Stomach (tissue), 9 donors: Measurements from ENCODE around the gene PIWIL4. TPM values are rescaled to one million over a fixed set of nuclear protein-coding genes. Genes with fewer than 3 reads are reported as not detected.
A peak's percentile ranks its signal among the peaks of the same experiment; 100 is the strongest.

Experiments
- DNase-seq, 2 donors: peaks; one replicate each; pipeline versions ENCODE4 v3.0.0 to v3.0.0-alpha.2; 2013 to 2019
- H3K27ac ChIP-seq, 5 donors: fragments of 200-600 bp in 4 of 5; sonication (generic) in 4 of 5; one replicate each; pipeline ENCODE4 v1.5.1; 2013 to 2019; ENCODE audit warnings: mild to moderate bottlenecking in 1 of 5, moderate library complexity in 1 of 5
- H3K27me3 ChIP-seq, 3 donors: fragments of 200-600 bp; sonication (generic); one replicate each; pipeline ENCODE4 v1.5.1; 2017 to 2019; ENCODE audit warnings: mixed run types in 1 of 3
- H3K36me3 ChIP-seq, 4 donors: fragments of 200-600 bp; sonication (generic); 1 replicate in 3 of 4; 2 replicates in 1 of 4; pipeline ENCODE4 v1.5.1; 2016 to 2019
- H3K4me1 ChIP-seq, 4 donors: fragments of 200-600 bp; sonication (generic); one replicate each; pipeline ENCODE4 v1.5.1; 2016 to 2019
- H3K4me3 ChIP-seq, 4 donors: fragments of 200-600 bp; sonication (generic) in 3 of 4; one replicate each; pipeline ENCODE4 v1.5.1; 2016 to 2019; ENCODE audit warnings: mild to moderate bottlenecking in 1 of 4
- H3K9me3 ChIP-seq, 4 donors: fragments of 200-600 bp; sonication (generic); one replicate each; pipeline ENCODE4 v1.5.1; 2016 to 2019
- CTCF ChIP-seq, 7 experiments: fragments of 450-650 bp in 4 of 7; fragments of 200-600 bp in 3 of 7; sonication (generic) in 3 of 7; IDR thresholded peaks; one replicate each; pipeline ENCODE4 v1.5.1; 2016 to 2019; ENCODE audit warnings: antibody characterized with exemption in 7 of 7, control low read depth in 2 of 7, mild to moderate bottlenecking in 1 of 7
- EP300 ChIP-seq: sonication (generic); formaldehyde crosslinking; IDR thresholded peaks from one replicate; pipeline ENCODE4 v1.6.1; 2017; ENCODE audit warnings: antibody characterized with exemption
- POLR2A ChIP-seq, 4 donors: fragments of 450-650 bp; IDR thresholded peaks; one replicate each; pipeline ENCODE4 v1.6.1; 2016; ENCODE audit warnings: antibody characterized with exemption in 4 of 4, control low read depth in 2 of 4, mild to moderate bottlenecking in 1 of 4, moderate library complexity in 1 of 4
- POLR2AphosphoS5 ChIP-seq, 3 donors: sonication (generic); formaldehyde crosslinking; IDR thresholded peaks; one replicate each; pipeline ENCODE4 v1.6.1; 2016; ENCODE audit warnings: antibody characterized with exemption in 3 of 3
- WGBS, 5 donors: extraction: QIAGEN DNeasy Blood & Tissue Kit in 3 of 5; methylation state at CpG; one replicate each; pipeline versions ENCODE4 v1.1.5 to v1.1.7; 2013 to 2018; 5-methylcytosine and 5-hydroxymethylcytosine counted together
- intact Hi-C: fragments of 100-400 bp; cut with DNase I; formaldehyde crosslinking; loops from one replicate; pipeline ENCODE4 v1.15.1; 2023; ENCODE audit warnings: low total_unique reads
- polyA plus RNA-seq, 3 donors: library from polyadenylated mRNA; stranded (reverse); fragments of 200-250 nt; gene quantifications; one replicate each; pipeline ENCODE4 v1.2.3, GENCODE V29; 2013
- total RNA-seq, 5 donors: library from RNA; depleted of rRNA; stranded (reverse); fragments of >200 nt; gene quantifications; one replicate each; pipeline versions ENCODE4 v1.1.0 to v1.2.3, GENCODE V29; 2014 to 2016
- donor health status: healthy with polysubstance abuse.
- donor health status: Bipolar disorder and iron deficiency.
- donor health status: healthy.

Gene PIWIL4
- total and polyA plus RNA-seq, 8 donors: 1.3 to 19.4 (median 4.2) TPM; not detected in 1

- Histone ChIP-seq H3K4me3 (no peak overlapping the region), H3K9me3 (no peaks in the 10 kb centered on the region), H3K27me3 (no peaks in the 10 kb centered on the region), H3K4me1 (no peaks in the 10 kb centered on the region), H3K27ac (peak overlapping the region in 2 of 5 donors; percentile 29 to 38), H3K36me3 (no peaks in the 10 kb centered on the region)
- WGBS, 5 donors: 35 to 43% (median 41%) methylated on average over 3 of the region's 3 CpGs
- intact Hi-C loops: no loop called here
- TF ChIP-seq POLR2AphosphoS5 (IDR thresholded peaks at IDR 0.05): no peak
- TF ChIP-seq EP300: no peak
- no peak for TF ChIP-seq POLR2A (IDR thresholded peaks at IDR 0.05)
- TF ChIP-seq CTCF (IDR thresholded peaks at IDR 0.05): no peak
- peak in 1 of 2 donors; percentile 23 for DNase-seq
Observed at GRCh38 chr11:94647926-94648325, 80.8 kb downstream of the PIWIL4 start.

- H3K4me3 ChIP-seq: no peak overlapping the region
- H3K27ac ChIP-seq: no peak overlapping the region
- H3K27me3 ChIP-seq: no peaks in the 10 kb centered on the region
- WGBS, 5 donors: 76 to 86% (median 83%) methylated on average over 2 of the region's 2 CpGs
- H3K36me3 ChIP-seq: no peaks in the 10 kb centered on the region
- H3K4me1 ChIP-seq: no peaks in the 10 kb centered on the region
- TF ChIP-seq POLR2AphosphoS5 (IDR thresholded peaks at IDR 0.05): no peak
- no peak for TF ChIP-seq CTCF (IDR thresholded peaks at IDR 0.05)
- no peak for TF ChIP-seq POLR2A (IDR thresholded peaks at IDR 0.05)
- no peak for TF ChIP-seq EP300
- intact Hi-C loops: no loop called here
- no peaks in the 10 kb centered on the region for H3K9me3 ChIP-seq
- no peak for DNase-seq
Observed at GRCh38 chr11:94648789-94649188, 81.6 kb downstream of the PIWIL4 start.

DNA sequence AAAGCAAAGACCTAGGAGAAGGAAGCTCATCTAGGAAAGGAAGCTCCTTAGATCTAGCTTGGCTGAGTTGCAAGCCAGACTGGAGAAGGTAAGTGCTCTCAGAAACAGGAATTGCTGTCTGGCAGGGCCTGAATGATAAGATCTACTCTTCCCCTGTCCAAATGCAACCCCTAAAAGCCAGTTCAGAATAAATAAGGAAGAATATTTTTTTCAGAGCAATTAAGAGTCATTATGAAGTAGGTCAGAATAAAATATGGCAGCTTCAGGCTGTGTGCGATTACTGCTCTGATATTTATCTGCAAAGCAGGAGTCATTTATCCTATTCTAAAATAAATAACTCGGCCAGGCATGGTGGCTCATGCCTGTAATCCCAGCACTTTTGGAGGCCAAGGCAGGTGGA, 82.1 kb downstream of the PIWIL4 start:
- H3K9me3 ChIP-seq: no peaks in the 10 kb centered on the region
- intact Hi-C loops: no loop called here
- DNase-seq: no peak
- H3K27ac ChIP-seq: no peak overlapping the region
- TF ChIP-seq POLR2A (IDR thresholded peaks at IDR 0.05) (no peak), CTCF (IDR thresholded peaks at IDR 0.05) (no peak), POLR2AphosphoS5 (IDR thresholded peaks at IDR 0.05) (no peak), EP300 (no peak)
- H3K27me3 ChIP-seq: no peaks in the 10 kb centered on the region
- no peaks in the 10 kb centered on the region for H3K4me1 ChIP-seq
- WGBS, 5 donors: 68 to 83% (median 76%) methylated on average over 2 of the region's 2 CpGs
- no peaks in the 10 kb centered on the region for H3K36me3 ChIP-seq
- no peak overlapping the region for H3K4me3 ChIP-seq

- intact Hi-C loops: no loop called here
- peak overlapping the region in 1 of 5 donors; percentile 20 for H3K27ac ChIP-seq
- H3K4me3 ChIP-seq: no peak overlapping the region
- H3K36me3 ChIP-seq: no peaks in the 10 kb centered on the region
- H3K27me3 ChIP-seq: no peaks in the 10 kb centered on the region
- 75 to 90% (median 89%) methylated on average over 4 of the region's 4 CpGs for WGBS, 5 donors
- no peak for TF ChIP-seq POLR2A (IDR thresholded peaks at IDR 0.05)
- no peak for TF ChIP-seq POLR2AphosphoS5 (IDR thresholded peaks at IDR 0.05)
- no peak for TF ChIP-seq EP300
- no peak for TF ChIP-seq CTCF (IDR thresholded peaks at IDR 0.05)
- DNase-seq: no peak
- H3K4me1 ChIP-seq: no peaks in the 10 kb centered on the region
- no peaks in the 10 kb centered on the region for H3K9me3 ChIP-seq
Observed at GRCh38 chr11:94649964-94650623, 82.9 kb downstream of the PIWIL4 start.
